Loucy (cell line): Measurements from ENCODE around the gene DDX39B.

Experiments used
- H2AFZ ChIP-seq: fragments of 200-600 bp; sonication (generic); 2 replicates; pipeline ENCODE4 v1.6.0; 2016; ENCODE audit warnings: antibody characterized with exemption, mild to moderate bottlenecking, low read length, moderate library complexity
- H3F3A ChIP-seq: fragments of 200-600 bp; 2 replicates; pipeline ENCODE4 v1.6.0; 2016; ENCODE audit warnings: antibody characterized with exemption, low read depth, mild to moderate bottlenecking
- H3K27me3 ChIP-seq: fragments of 200-600 bp; sonication (generic); 2 replicates; pipeline ENCODE4 v1.6.1; 2014; ENCODE audit warnings: low read length, mild to moderate bottlenecking; ENCODE audit not compliant: insufficient read depth, poor library complexity, severe bottlenecking
- H3K36me3 ChIP-seq: fragments of 200-600 bp; sonication (generic); 2 replicates; pipeline ENCODE4 v1.6.1; 2016; ENCODE audit warnings: low read length; ENCODE audit not compliant: insufficient read depth
- H3K4me1 ChIP-seq: fragments of 200-600 bp; sonication (generic); 2 replicates; pipeline ENCODE4 v1.5.1; 2014; ENCODE audit warnings: low read length, mild to moderate bottlenecking; ENCODE audit not compliant: insufficient read depth, poor library complexity, severe bottlenecking
- H3K4me2 ChIP-seq: fragments of 200-600 bp; sonication (generic); 2 replicates; pipeline ENCODE4 v1.6.0; 2014; ENCODE audit warnings: antibody characterized with exemption, low read length, low read depth, mild to moderate bottlenecking; ENCODE audit not compliant: poor library complexity, severe bottlenecking
- H3K4me3 ChIP-seq: fragments of 200-600 bp; sonication (generic); 2 replicates; pipeline ENCODE4 v1.5.1; 2014; ENCODE audit warnings: low read length, mild to moderate bottlenecking, mixed read lengths; ENCODE audit not compliant: poor library complexity, severe bottlenecking
- H3K79me2 ChIP-seq: fragments of 200-600 bp; sonication (generic); 2 replicates; pipeline ENCODE4 v1.6.1; 2014; ENCODE audit warnings: low read length; ENCODE audit not compliant: insufficient read depth
- H3K9ac ChIP-seq: fragments of 200-600 bp; sonication (generic); 2 replicates; pipeline ENCODE4 v1.6.0; 2014; ENCODE audit warnings: mild to moderate bottlenecking, low read depth, low read length, moderate library complexity; ENCODE audit not compliant: poor library complexity, severe bottlenecking
- H3K9me2 ChIP-seq: fragments of 200-600 bp; sonication (generic); replicated peaks from 2 replicates; pipeline ENCODE4 v1.6.1; 2016; ENCODE audit warnings: low read depth, low read length, mixed read lengths
- H3K9me3 ChIP-seq: fragments of 200-600 bp; sonication (generic); 2 replicates; pipeline ENCODE4 v1.6.1; 2014; ENCODE audit warnings: mild to moderate bottlenecking, antibody characterized with exemption, low read length, low read depth; ENCODE audit not compliant: insufficient read depth
- H4K20me1 ChIP-seq: fragments of 200-600 bp; sonication (generic); 2 replicates; pipeline ENCODE4 v1.6.0; 2014; ENCODE audit warnings: antibody characterized with exemption, low read length, mild to moderate bottlenecking; ENCODE audit not compliant: insufficient read depth, poor library complexity, severe bottlenecking
- CTCF ChIP-seq: fragments of 200-600 bp; sonication (generic); conservative IDR thresholded peaks from 2 replicates; pipeline ENCODE4 v1.5.1; 2014; ENCODE audit warnings: mild to moderate bottlenecking, antibody characterized with exemption, low read length
- EZH2phosphoT487 ChIP-seq: fragments of 200-600 bp; IDR thresholded peaks from 2 replicates; pipeline ENCODE4 v1.6.1; 2018; ENCODE audit warnings: antibody characterized with exemption, mild to moderate bottlenecking, moderate library complexity, borderline replicate concordance

Gene DDX39B

GRCh38 chr6:31535538-31536324 lies 6.1 kb downstream of the DDX39B start:
- peaks cover 93% of the 10 kb centered on the region for H3K36me3 ChIP-seq
- H3F3A ChIP-seq = no peaks in the 10 kb centered on the region
- no peak overlapping the region for H2AFZ ChIP-seq

DNA sequence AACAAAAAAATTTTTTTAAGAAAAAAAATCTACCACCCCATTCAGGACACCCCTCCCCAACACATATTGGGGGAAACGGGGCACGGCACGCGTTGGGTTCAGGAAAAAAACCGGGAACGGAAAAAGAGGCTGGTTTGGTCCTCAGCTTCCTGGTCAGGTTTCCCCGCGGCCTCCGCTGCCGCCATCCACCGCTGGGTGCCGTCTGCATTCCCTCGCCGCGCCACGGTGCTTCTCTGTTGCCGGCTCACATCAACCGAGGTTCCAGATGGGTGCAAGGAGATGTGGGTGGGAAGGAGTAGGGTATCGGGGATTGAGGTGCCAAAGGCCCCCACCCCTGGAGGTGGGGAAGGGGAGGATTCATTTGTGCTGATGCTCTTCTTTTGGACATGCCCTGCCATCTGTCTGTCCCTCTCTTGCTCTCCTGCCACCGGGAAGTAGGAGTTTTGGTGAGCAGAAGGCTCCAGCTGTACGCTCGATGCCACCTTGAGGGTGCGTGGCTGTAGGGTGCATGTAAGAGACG lies 7.2 kb downstream of the DDX39B start:
- peaks cover 91% of the 10 kb centered on the region for H3K79me2 ChIP-seq
- no peaks in the 10 kb centered on the region for H3K9me3 ChIP-seq
- H3K4me1 ChIP-seq = peaks cover 45% of the 10 kb centered on the region
- no peak overlapping the region for H3K4me3 ChIP-seq
- no peak for TF ChIP-seq EZH2phosphoT487
- no peak for TF ChIP-seq CTCF
- H3K9me2 ChIP-seq = no peaks in the 10 kb centered on the region
- H3K27me3 ChIP-seq = no peaks in the 10 kb centered on the region
- no peaks in the 10 kb centered on the region for H3F3A ChIP-seq
- no peak overlapping the region for H2AFZ ChIP-seq
- H3K4me2 ChIP-seq = peak overlapping the region; percentile 98
- peaks cover 95% of the 10 kb centered on the region for H3K36me3 ChIP-seq
- H4K20me1 ChIP-seq = peaks cover 98% of the 10 kb centered on the region
- no peak overlapping the region for H3K9ac ChIP-seq

More at GRCh38 chr6:31535538-31536324, 6.1 kb downstream of the DDX39B start:
- Histone ChIP-seq H3K4me1 (peaks cover 53% of the 10 kb centered on the region), H3K4me2 (peak overlapping the region; percentile 98), H3K79me2 (peaks cover 100% of the 10 kb centered on the region), H3K4me3 (peak overlapping the region; percentile 94), H3K9me3 (no peaks in the 10 kb centered on the region), H3K9me2 (no peaks in the 10 kb centered on the region), H3K9ac (peak overlapping the region; percentile 19), H3K27me3 (peaks cover 2% of the 10 kb centered on the region), H4K20me1 (peaks cover 100% of the 10 kb centered on the region)
- TF ChIP-seq CTCF (no peak), EZH2phosphoT487 (no peak)

DNA sequence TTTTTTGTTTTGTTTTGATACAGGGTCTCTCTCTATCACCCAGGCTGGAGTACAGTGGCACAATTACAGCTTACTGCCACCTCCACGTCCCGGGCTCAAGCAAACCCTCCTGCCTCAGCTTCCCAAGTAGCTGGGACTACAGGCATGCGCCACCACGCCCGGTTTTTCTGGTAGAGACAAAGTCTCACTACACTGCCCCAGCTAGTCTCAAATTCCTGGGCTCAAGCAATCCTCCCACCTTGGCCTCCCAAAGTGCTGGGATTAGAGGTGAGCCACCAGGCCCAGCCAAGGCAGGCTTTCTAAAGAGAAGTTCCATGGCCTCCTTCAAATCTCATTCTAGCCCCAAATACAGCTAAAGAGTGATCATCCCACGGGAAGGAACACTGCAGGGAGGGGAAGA lies 7.8 kb downstream of the DDX39B start:
- no peaks in the 10 kb centered on the region for H3K27me3 ChIP-seq
- H3K79me2 ChIP-seq = peaks cover 85% of the 10 kb centered on the region
- H3K4me2 ChIP-seq = peak overlapping the region; percentile 40
- H2AFZ ChIP-seq = no peak overlapping the region
- no peak overlapping the region for H3K9ac ChIP-seq
- H3K4me3 ChIP-seq = no peak overlapping the region
- H3K9me3 ChIP-seq = no peaks in the 10 kb centered on the region
- TF ChIP-seq EZH2phosphoT487 (no peak), CTCF (no peak)
- H4K20me1 ChIP-seq = peaks cover 97% of the 10 kb centered on the region
- no peaks in the 10 kb centered on the region for H3K9me2 ChIP-seq
- peaks cover 95% of the 10 kb centered on the region for H3K36me3 ChIP-seq
- peaks cover 39% of the 10 kb centered on the region for H3K4me1 ChIP-seq
- peaks cover under 1% of the 10 kb centered on the region; the same call in 1 of the 2 replicates for H3F3A ChIP-seq
